Ectodermal cell (in vitro differentiated cells): Measurements from ENCODE around the gene DMD.

Experiments
- H3K27ac ChIP-seq: 2 replicates; pipeline ENCODE4 v1.7.0; 2013; ENCODE audit warnings: mild to moderate bottlenecking, low read depth, low read length; ENCODE audit not compliant: insufficient read depth, poor library complexity, severe bottlenecking
- H3K27me3 ChIP-seq: 2 replicates; pipeline ENCODE4 v1.7.0; 2013; ENCODE audit warnings: mild to moderate bottlenecking, low read length; ENCODE audit not compliant: insufficient read depth, control insufficient read depth, poor library complexity, severe bottlenecking
- H3K36me3 ChIP-seq: one replicate; pipeline ENCODE4 v1.7.0; 2013; ENCODE audit warnings: low read length; ENCODE audit not compliant: control insufficient read depth, insufficient read depth
- H3K4me1 ChIP-seq: one replicate; pipeline ENCODE4 v1.7.0; 2013; ENCODE audit warnings: low read length; ENCODE audit not compliant: control insufficient read depth, insufficient read depth
- H3K4me3 ChIP-seq: 2 replicates; pipeline ENCODE4 v1.7.0; 2013; ENCODE audit warnings: low read depth, low read length, control low read depth; ENCODE audit not compliant: insufficient read depth
- H3K9me3 ChIP-seq: 2 replicates; pipeline ENCODE4 v1.7.0; 2013; ENCODE audit warnings: mild to moderate bottlenecking, low read length, moderate library complexity; ENCODE audit not compliant: control insufficient read depth
- whole genome bisulfite sequencing, 2 experiments: methylation state at CpG; one replicate each; pipeline ENCODE4 v1.1.7; 2013; ENCODE audit warnings: missing lambda C conversion rate in 2 of 2; 5-methylcytosine and 5-hydroxymethylcytosine counted together

DMD gene

DNA sequence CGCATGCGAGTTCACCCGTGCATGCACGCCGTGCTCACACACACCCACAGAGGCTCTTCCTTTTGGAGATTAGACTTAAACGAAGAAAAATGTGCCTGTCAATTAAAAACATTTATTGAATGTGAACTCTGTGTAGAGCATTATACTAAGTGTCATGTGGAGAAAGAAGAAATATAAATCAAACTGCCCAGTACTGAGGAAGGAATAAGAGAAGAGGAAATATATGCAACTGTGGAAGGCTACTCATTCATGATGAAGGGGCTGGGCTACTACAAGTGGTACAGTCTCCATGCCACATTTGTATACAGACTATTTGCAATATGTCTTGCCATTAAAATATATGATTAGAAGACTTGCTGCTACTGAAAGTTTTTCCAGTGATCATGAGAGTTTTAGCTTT is 714.7 kb downstream of the DMD start:
- Histone ChIP-seq H3K4me3 (no peak overlapping the region), H3K27me3 (no peaks in the 10 kb centered on the region), H3K4me1 (no peaks in the 10 kb centered on the region), H3K9me3 (no peaks in the 10 kb centered on the region), H3K27ac (no peak overlapping the region), H3K36me3 (no peaks in the 10 kb centered on the region)
- WGBS, 2 experiments: 97 to 100% methylated on average over 3 to 6 of the region's 6 CpGs

DNA sequence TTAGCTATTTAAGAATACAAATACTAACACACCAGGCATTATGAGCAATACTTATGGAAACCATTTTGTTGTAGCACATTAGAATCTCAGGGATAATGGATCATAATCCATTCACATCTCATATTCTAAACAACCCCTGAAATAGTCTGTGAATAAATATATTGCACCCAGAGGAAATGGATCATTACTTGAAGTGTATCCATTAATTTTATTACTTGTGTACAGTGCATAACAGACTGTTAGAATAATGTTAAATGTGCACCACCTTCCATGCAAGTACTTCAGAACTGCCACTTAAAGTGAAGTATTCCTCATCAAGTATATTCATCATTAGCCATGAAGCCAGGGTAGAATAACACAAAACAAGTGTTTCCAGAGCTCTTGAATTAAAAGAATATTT is 715.5 kb downstream of the DMD start:
- Histone ChIP-seq H3K4me1 (no peaks in the 10 kb centered on the region), H3K27me3 (no peaks in the 10 kb centered on the region), H3K9me3 (no peaks in the 10 kb centered on the region), H3K27ac (no peak overlapping the region), H3K36me3 (no peaks in the 10 kb centered on the region), H3K4me3 (no peak overlapping the region)

DNA sequence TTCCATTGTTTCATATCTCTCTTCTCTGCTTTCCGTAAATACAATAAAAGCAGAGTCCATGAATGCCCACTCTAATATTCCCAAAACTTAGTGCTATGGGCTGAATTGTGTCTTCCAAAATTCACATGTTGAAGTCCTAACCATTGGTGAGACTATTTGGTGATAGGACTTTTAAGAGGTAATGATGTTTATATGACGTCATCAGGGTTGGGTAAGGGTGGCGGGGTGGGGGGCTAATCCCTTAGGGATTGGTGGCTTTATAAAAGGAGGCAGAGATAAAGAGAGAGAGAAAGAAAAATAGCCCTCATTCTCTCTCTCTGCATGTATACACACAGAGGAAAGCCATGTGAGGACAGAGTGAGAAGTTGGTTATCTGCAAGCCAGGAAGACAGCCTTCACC is 722.2 kb downstream of the DMD start:
- Histone ChIP-seq H3K27me3 (no peaks in the 10 kb centered on the region), H3K4me1 (no peaks in the 10 kb centered on the region), H3K27ac (no peak overlapping the region), H3K9me3 (no peaks in the 10 kb centered on the region), H3K4me3 (no peak overlapping the region), H3K36me3 (no peaks in the 10 kb centered on the region)
- 96% methylated on average over 3 of the region's 3 CpGs for WGBS, 2 experiments

DNA sequence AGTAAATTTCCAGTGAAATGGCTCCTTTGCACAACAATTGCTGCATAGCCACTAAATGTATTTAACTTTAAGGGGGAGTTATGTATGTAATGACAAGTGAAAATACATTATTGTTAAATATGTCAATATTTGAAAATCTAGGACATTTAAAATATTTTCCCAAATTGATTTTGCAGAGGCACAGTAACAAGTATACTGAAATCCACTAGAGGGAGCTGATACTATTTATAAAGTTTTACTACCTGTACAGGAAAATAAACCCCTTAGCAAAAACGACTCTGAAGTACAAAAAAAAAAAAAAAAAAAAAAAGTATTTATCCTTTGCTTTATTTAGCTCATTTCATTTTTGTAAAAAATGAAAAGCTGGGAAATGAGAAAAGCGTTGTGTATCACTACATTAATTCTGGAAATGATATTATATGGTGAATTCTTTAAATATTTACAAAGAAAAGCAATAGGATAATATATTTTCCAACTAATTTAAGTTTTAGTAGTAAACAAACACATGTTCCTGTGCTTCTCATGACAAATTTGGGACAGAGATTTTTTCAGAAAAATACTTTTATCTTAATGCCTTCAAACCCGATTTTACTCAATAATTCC is 727.7 kb downstream of the DMD start:
- Histone ChIP-seq H3K4me3 (no peak overlapping the region), H3K27me3 (no peaks in the 10 kb centered on the region), H3K9me3 (no peaks in the 10 kb centered on the region), H3K27ac (no peak overlapping the region), H3K36me3 (no peaks in the 10 kb centered on the region), H3K4me1 (no peaks in the 10 kb centered on the region)
- no CpG with 5 or more reads among the region's 3 CpGs for WGBS, 2 experiments

DNA sequence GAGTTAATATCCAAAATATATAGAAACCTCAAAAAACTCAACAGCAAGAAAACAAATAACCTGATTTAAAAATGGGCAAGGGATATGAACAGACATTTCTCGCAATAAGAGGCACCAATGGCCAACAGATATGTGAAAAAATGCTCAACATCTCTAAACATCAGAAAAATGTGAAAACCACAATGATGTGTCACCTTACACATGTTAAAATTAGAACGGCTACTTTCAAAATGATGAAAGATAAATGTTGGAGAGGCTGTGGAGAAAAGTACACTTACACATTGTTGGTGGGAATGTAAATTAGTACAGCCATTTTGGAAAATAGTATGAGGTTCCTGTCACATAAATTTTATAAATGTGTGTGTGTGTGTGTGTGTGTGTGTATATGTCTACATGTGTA is 731.3 kb downstream of the DMD start:
- whole genome bisulfite sequencing, 2 experiments: 100% methylated on average over 1 to 2 of the region's 2 CpGs
- H3K27ac ChIP-seq: no peak overlapping the region

DNA sequence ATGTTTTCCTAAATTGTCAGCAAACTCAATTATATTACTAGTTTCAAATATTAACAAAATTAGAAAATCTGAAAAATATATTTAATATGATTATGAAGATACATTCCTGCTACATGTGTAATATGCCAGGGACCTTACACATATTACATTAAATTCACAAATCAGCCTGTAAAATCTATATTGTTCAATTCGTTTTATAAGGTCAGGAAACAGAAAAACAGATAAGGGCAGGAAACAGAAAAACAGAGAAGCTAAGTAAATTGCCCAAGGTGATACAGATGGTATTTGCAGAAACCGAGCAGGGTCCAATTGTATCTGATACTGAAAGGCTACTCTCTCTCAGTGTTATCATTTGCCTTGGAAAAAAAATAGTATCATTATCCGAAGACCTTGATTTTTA is 739.0 kb downstream of the DMD start:
- H3K27ac ChIP-seq: no peak overlapping the region
- WGBS, 2 experiments: 78 to 96% methylated on average over 2 of the region's 3 CpGs
- H3K36me3 ChIP-seq: no peaks in the 10 kb centered on the region
- no peaks in the 10 kb centered on the region for H3K4me1 ChIP-seq
- no peaks in the 10 kb centered on the region for H3K27me3 ChIP-seq
- H3K4me3 ChIP-seq: no peak overlapping the region
- no peaks in the 10 kb centered on the region for H3K9me3 ChIP-seq

More for the DNA sequence above, 731.3 kb downstream of the DMD start:
- Histone ChIP-seq H3K4me1 (no peaks in the 10 kb centered on the region), H3K36me3 (no peaks in the 10 kb centered on the region), H3K4me3 (no peak overlapping the region), H3K9me3 (no peaks in the 10 kb centered on the region), H3K27me3 (no peaks in the 10 kb centered on the region)

DNA sequence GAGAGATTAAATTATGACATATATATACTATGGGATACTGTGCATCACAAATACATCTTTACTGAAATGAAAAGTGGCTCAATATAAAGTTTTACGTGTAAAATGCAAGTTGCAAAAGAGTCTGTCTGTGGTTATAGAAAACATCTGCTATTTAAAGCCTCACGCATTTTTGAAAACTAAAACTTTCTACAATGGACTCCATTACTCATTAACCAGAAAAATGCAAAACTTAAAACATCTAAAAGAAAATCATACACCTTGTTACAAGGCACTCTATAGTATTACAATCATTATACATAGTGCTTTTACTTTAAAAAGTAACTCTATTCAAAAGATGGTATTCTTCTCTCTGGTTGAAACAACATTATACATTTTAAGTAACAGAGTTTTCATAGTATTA is 755.6 kb downstream of the DMD start:
- Histone ChIP-seq H3K4me1 (no peaks in the 10 kb centered on the region), H3K4me3 (no peak overlapping the region), H3K36me3 (no peaks in the 10 kb centered on the region), H3K27me3 (no peaks in the 10 kb centered on the region), H3K27ac (no peak overlapping the region), H3K9me3 (no peaks in the 10 kb centered on the region)
- WGBS, 2 experiments: 83 to 100% methylated on average over 1 to 2 of the region's 2 CpGs

DNA sequence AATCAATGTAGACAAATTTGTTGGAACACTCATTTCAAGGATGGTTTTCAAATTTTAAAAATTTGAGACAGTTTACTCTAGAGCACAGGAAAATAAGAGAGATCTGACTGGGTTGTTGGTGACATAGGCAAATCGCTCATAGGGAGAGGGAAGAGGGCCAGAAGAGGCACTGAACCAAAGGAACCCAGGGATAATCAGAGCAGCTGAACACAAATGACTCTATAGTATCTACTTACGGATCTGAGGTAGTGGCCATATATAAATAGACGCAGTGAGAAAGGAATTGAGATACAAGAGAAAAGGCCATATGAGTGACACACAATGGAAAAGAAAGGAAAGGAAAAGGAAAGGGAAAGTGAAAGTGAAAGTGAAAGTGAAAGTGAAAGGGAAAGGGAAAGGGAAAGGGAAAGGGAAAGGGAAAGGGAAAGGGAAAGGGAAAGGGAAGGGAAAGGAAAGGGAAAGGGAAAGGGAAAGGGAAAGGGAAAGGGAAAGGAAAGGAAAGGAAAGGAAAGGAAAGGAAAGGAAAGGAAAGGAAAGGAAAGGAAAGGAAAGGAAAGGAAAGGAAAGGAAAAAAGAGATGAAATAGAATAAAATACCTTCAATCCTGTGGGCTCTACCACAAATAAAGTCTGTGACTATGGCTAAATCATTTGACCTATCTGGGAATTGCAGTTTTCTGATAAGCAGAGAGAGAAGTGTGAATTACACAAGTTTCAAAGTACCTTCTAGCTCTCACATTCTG is 759.2 kb downstream of the DMD start:
- H3K4me1 ChIP-seq: no peaks in the 10 kb centered on the region
- no peaks in the 10 kb centered on the region for H3K36me3 ChIP-seq
- H3K27me3 ChIP-seq: no peaks in the 10 kb centered on the region
- no peak overlapping the region for H3K27ac ChIP-seq
- no peak overlapping the region for H3K4me3 ChIP-seq
- 93 to 94% methylated on average over 3 of the region's 3 CpGs for WGBS, 2 experiments
- H3K9me3 ChIP-seq: no peaks in the 10 kb centered on the region

DNA sequence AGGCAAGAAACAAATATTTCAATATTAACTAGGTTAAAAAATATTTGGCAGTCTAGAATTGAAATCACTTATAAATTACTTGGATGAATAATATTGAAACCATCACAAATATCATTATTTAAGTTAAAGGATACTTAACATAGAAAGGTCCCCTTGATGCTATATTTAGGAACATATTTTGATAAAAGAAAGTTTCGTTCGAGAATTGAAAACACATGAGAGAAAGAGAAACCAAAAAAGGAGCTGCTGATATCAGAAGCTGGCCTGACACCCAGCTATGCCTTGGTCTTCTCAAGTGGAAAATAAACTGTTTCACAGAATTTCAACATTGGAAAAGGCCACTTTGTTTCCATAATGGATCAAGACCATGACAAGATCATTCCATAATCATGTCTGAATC is 762.4 kb downstream of the DMD start:
- WGBS, 2 experiments: 92 to 100% methylated on average over 2 of the region's 2 CpGs

DNA sequence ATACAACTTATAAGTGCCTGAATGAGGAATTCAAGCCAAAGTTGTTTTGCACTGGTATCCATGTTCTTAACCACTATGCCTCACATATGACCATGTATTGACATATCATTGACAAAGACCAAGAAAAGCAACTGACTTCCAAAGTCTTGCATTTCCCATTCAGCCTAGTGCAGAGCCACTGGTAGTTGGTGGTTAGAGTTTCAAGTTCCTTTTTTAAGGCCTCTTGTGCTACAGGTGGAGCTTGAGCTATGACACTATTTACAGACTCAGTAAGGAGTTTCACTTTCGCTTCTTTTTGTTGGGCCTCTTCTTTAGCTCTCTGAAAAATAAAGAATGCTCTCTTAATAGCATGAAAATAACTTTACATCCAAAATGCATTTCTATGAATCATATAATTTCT is 763.0 kb downstream of the DMD start:
- 100% methylated on average over 1 of the region's 1 CpG; no CpG with 5 or more reads in 1 of the 2 experiments for WGBS, 2 experiments
- no peak overlapping the region for H3K4me3 ChIP-seq

More for the DNA sequence above, 762.4 kb downstream of the DMD start:
- Histone ChIP-seq H3K27me3 (no peaks in the 10 kb centered on the region), H3K4me3 (no peak overlapping the region), H3K4me1 (no peaks in the 10 kb centered on the region), H3K36me3 (no peaks in the 10 kb centered on the region), H3K27ac (no peak overlapping the region), H3K9me3 (no peaks in the 10 kb centered on the region)

More for the DNA sequence above, 763.0 kb downstream of the DMD start:
- Histone ChIP-seq H3K4me1 (no peaks in the 10 kb centered on the region), H3K27me3 (no peaks in the 10 kb centered on the region), H3K27ac (no peak overlapping the region), H3K36me3 (no peaks in the 10 kb centered on the region), H3K9me3 (no peaks in the 10 kb centered on the region)
